Muscle layer of colon (tissue), 2 donors: ENCODE data around the gene SUMO3.

Experiments
- H3K27ac ChIP-seq: one replicate; pipeline ENCODE4 v1.7.0; 2013; ENCODE audit warnings: low read depth, mild to moderate bottlenecking, low read length, moderate library complexity
- H3K27me3 ChIP-seq, 2 donors: one replicate each; pipeline ENCODE4 v1.7.0; 2013; ENCODE audit warnings: low read length in 2 of 2, mild to moderate bottlenecking in 2 of 2; ENCODE audit not compliant: insufficient read depth in 2 of 2, control insufficient read depth in 1 of 2
- H3K36me3 ChIP-seq: one replicate; pipeline ENCODE4 v1.7.0; 2013; ENCODE audit warnings: mild to moderate bottlenecking, low read length; ENCODE audit not compliant: insufficient read depth
- H3K4me1 ChIP-seq: one replicate; pipeline ENCODE4 v1.7.0; 2013; ENCODE audit warnings: mild to moderate bottlenecking, low read length; ENCODE audit not compliant: insufficient read depth
- H3K4me3 ChIP-seq, 2 donors: one replicate each; pipeline ENCODE4 v1.7.0; 2013; ENCODE audit warnings: low read length in 2 of 2, low read depth in 1 of 2, mild to moderate bottlenecking in 1 of 2, moderate library complexity in 1 of 2
- H3K9ac ChIP-seq: one replicate; pipeline ENCODE4 v1.7.0; 2013; ENCODE audit warnings: low read length
- H3K9me3 ChIP-seq: one replicate; pipeline ENCODE4 v1.7.0; 2013; ENCODE audit warnings: mild to moderate bottlenecking, low read length
- donor health status: abdominal sarcoma.
- donor health status: Adenocarcinoma of cecum.

The SUMO3 gene

DNA sequence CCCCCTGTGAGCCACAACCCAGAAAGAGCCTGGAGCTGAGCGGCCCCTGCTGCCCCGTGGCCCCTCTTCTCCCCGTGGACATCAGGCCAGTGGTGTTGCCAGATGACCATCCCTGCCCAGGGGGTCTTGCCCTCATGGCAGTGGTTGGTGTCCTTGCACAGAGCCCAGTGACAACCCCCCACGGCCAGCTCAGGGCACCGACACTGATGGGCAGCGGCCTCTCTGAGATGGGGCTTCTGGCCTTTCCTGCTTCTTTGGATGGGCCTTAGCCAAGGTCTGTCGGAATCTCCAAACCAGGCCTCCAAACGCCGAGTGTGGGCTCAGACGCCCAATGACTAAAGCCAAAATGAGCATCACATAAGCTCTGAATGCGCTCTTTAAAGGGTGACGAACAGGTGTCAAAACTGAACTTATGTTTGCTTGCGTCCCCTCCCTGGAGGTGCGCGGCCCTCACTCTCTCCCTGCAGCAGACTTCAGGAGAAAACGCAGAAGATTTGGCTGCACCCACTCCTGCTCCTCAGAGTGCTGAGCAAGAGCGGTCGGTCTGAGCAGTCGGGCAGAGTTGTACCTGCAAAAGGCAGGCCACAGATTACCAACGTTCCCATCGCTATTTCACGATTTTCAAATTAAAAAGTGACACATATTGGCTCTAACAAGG is 58.1 kb downstream of the SUMO3 start:
- no peak overlapping the region for H3K27ac ChIP-seq
- H3K9me3 ChIP-seq, result no peaks in the 10 kb centered on the region
- no peaks in the 10 kb centered on the region for H3K36me3 ChIP-seq
- H3K4me3 ChIP-seq, result no peak overlapping the region
- H3K27me3 ChIP-seq, result no peaks in the 10 kb centered on the region
- no peak overlapping the region for H3K9ac ChIP-seq
- H3K4me1 ChIP-seq, result no peaks in the 10 kb centered on the region

DNA sequence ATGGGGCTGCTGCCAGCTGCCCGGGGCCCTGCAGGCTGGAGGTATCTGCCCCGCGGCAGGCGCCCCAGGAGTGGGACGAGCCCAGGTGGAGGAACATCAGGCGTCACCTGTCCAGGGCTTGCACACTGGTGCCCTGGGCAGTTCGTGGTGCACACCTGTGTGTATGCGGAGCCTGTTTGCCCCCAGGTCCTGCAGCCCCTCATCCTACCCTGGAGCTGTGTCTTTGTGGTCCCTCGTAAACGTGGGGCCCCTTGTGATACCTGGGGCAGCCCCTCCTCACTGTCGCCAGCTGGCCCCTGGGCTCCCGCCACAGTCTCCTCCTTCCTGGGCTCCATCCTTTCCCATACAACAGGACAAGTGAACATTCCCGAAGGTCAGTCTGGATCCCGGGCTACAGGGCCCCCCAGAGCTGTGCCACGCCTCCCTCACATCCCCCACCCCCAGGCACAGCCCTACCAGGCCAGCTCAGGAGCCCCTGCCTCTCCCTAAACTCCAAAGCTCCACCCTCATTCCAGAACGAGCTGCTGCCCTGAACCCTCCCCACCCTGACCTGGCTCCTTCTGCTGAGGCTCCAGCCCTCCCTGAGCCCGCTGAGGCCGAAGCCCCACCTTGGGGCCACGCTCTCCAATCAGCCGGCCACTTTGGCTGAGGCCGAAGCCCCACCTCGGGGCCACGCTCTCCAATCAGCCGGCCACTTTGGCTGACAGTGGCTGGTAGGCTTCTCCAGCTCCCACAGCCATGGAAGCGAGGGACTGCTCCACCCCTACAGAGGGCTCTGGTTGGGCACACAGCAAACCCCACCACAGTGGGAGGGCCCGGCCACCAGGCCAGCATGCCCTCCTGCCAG is 58.9 kb downstream of the SUMO3 start:
- Histone ChIP-seq H3K36me3 (no peaks in the 10 kb centered on the region), H3K9ac (no peak overlapping the region), H3K9me3 (no peaks in the 10 kb centered on the region), H3K27me3 (no peaks in the 10 kb centered on the region), H3K4me3 (no peak overlapping the region), H3K27ac (no peak overlapping the region), H3K4me1 (no peaks in the 10 kb centered on the region)

DNA sequence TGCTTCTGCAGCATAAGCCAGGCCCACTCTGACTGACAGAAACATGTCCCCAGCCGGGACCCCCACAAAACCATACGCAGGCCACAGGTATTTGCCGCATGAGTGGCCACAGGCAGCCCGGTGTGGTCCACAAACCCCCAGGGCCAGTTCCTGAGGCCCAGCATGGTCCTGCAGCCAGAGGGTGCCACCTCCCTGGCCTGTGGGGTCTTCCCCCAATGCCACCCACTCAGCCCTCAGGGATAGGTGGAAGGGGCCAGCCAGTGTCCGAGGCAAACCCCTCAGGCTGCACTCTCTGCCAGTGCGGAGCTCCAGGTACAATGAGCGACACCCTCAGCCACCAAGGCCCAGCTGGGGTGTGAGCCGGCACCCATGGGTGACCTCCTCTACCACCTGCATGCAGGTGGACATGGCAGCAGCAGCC is 59.7 kb downstream of the SUMO3 start:
- no peak overlapping the region for H3K27ac ChIP-seq
- H3K36me3 ChIP-seq, result no peaks in the 10 kb centered on the region
- H3K9me3 ChIP-seq, result no peaks in the 10 kb centered on the region
- no peak overlapping the region for H3K9ac ChIP-seq
- H3K4me1 ChIP-seq, result no peaks in the 10 kb centered on the region
- no peak overlapping the region for H3K4me3 ChIP-seq
- no peaks in the 10 kb centered on the region for H3K27me3 ChIP-seq

DNA sequence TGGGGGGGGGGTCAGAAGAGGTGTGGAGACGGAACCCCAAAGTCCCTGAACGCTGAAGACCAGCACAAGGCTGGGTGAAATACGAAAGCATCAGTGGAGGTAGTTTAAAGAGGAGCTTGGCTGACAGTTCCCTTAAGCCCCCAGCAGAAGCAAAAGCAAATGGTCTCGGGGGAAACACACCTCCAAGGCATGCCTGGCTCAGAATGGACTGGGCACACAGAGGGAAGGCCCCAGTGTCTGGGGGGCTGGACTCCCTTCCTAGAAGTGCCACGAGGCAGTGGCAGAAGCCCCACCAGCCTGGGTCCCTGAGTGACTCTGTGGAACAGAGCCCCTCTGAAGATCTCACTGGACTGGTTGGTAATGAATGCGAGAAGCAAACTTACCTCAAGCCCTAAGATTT is 60.1 kb downstream of the SUMO3 start:
- H3K36me3 ChIP-seq, result no peaks in the 10 kb centered on the region
- H3K9ac ChIP-seq, result no peak overlapping the region
- no peak overlapping the region for H3K4me3 ChIP-seq
- no peaks in the 10 kb centered on the region for H3K9me3 ChIP-seq
- H3K27me3 ChIP-seq, result no peaks in the 10 kb centered on the region
- H3K27ac ChIP-seq, result no peak overlapping the region
- no peaks in the 10 kb centered on the region for H3K4me1 ChIP-seq

DNA sequence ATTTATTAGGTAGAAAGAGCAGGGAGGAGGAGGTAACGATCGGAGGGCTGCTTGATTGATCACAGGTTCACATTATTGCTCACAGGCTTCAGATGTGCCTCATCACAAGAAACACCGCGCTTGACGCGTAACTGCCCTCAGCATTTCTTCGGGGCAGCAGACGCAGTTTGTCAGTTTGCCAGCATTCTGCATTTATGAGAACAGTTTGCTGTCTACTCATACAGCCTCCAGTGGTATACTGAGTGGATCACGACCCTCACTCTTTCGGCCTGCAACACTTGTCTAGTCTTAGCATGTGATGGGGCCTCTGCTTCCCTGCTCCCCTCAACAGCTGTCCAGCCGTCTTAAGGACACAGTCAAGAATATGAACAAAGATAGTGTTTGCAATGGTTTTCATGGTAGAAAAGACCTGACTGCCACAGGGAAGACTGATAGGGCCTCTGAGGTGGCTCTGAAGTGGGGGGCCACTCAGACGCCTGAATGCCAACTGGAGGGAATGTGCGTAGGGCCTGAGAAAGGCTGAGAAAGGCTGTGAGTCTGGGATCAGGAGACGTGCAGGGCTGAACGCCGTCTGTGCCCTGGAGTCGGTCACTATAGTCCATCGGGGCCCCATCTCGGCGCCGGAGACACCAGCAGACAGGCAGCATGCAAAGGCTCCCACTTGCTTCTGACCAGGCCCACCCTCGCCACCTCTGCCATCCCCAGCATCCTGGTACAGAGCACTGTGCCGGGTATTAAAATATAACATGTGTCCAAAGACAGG is 61.3 kb downstream of the SUMO3 start:
- Histone ChIP-seq H3K9me3 (no peaks in the 10 kb centered on the region), H3K4me1 (no peaks in the 10 kb centered on the region), H3K27me3 (peaks cover 0 to under 1% of the 10 kb centered on the region in 2 donors), H3K9ac (no peak overlapping the region), H3K4me3 (no peak overlapping the region), H3K27ac (no peak overlapping the region), H3K36me3 (no peaks in the 10 kb centered on the region)
